Fibroblast of pulmonary artery (primary cell): ENCODE measurements around the gene NOS3.

Source experiments
- DNase-seq: peaks from one replicate; pipeline ENCODE4 v3.0.0-alpha.2; 2010; ENCODE audit warnings: low read depth
- H3K4me3 ChIP-seq: replicated peaks from 2 replicates; pipeline ENCODE4 v1.5.1; 2011; ENCODE audit warnings: low read depth, mild to moderate bottlenecking, control low read depth, low read length, moderate library complexity
- TF ChIP-seq, protein P1 (sequence below): IDR thresholded peaks from 2 replicates; pipeline ENCODE4 v1.5.1; 2011; ENCODE audit warnings: mild to moderate bottlenecking, control low read depth, low read length, inconsistent platforms; ENCODE audit errors: missing control alignments

Gene NOS3

DNA sequence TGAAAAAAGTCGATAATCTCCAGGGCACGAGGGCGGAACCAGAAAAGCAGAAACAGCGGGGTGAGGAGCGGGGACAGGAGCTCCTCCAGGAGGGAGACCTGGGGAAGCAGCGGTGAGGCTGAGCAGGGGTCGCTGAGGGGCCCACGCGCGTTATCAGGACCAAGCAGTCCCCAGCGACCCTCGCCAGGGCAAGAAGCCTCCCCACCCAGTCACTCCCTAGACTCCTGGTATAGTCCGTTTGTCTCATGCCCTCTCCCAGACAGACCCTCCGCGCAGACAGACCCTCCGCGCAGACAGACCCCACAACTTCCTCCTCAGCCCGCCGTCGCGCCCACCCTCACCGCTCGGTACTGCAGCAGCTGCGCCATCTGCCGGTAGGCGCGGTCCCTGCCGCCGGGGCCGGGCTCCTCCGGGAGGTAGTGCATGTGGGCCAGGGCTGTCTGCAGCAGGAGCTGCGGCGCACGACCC lies 27.2 kb downstream of the NOS3 start:
- H3K4me3 ChIP-seq, result no peak overlapping the region
- DNase-seq, result peak; percentile 51
- TF ChIP-seq, protein P1, sequence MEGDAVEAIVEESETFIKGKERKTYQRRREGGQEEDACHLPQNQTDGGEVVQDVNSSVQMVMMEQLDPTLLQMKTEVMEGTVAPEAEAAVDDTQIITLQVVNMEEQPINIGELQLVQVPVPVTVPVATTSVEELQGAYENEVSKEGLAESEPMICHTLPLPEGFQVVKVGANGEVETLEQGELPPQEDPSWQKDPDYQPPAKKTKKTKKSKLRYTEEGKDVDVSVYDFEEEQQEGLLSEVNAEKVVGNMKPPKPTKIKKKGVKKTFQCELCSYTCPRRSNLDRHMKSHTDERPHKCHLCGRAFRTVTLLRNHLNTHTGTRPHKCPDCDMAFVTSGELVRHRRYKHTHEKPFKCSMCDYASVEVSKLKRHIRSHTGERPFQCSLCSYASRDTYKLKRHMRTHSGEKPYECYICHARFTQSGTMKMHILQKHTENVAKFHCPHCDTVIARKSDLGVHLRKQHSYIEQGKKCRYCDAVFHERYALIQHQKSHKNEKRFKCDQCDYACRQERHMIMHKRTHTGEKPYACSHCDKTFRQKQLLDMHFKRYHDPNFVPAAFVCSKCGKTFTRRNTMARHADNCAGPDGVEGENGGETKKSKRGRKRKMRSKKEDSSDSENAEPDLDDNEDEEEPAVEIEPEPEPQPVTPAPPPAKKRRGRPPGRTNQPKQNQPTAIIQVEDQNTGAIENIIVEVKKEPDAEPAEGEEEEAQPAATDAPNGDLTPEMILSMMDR, result peak; percentile 84

DNA sequence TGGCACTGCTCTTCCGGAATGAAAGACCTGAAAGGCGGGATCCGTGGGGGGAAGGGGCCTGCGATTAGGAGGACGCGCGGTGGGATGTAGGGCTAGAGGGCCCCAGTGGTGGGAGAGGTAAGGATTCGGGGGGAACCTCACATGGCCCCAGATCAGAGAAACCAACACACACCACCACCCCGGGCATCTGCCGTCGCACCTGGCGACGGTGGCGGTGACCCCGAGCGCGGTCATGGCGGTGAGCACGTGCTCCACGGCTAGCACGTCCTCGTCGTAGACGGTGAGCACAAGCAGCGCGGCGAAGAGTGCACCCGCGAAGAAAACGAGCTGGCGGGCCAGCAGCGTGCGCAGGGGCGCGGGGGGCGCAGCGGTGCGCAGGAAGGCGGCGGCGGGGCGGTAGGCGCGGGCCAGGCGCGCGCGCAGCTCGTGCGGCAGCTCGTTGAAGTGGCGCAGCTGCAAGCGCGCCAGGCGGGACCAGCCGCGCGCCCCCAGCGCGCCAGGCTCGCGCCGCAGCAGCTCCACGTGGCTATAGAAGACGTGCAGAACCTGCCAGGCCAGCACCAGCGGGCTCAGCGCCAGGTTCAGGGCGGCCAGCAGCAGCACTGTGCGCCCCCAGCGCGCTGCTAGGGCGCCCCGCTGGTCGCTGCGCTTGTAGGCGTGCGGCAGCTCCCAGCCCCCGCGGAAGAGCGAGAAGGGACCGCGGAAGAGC lies 27.8 kb downstream of the NOS3 start:
- TF ChIP-seq, protein P1, result no peak
- DNase-seq, result no peak
- H3K4me3 ChIP-seq, result no peak overlapping the region

DNA sequence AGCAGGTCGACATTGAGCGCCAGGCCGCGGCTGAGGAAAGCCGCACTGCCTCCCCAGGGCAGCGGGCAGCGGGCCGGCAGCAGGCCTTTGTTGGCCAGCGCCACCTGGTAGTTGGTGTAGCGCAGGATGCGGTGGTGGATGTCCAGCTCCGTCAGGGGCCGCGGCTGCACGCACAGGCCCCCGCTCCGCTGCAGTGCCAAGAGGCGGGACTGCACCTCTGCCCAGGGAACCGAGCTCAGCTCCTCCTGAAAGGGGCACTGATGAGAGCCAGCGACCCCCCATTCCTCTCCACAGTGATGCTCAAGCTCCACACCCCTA lies 28.3 kb downstream of the NOS3 start:
- no peak for DNase-seq
- no peak overlapping the region for H3K4me3 ChIP-seq
- TF ChIP-seq, protein P1, result no peak

DNA sequence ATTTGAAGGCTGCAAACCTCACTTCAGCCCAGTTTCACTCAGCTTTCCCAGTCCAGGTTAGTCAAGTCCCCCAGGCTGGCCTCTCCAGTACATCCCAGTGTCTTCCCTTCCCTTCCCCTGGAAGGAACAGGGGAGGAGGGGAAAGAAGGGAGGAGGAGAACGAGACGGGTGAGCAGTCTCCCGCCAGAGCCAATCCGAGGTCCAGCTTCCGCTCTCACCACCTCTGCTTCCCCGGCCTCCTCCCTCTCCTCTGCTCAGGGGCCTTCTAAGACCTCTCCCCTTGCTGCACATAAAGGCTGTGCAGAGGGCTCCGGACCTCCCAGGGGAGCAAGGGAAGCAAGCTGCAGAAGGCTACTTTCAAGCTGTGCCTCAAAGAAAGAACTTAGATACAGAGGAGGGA lies 29.4 kb downstream of the NOS3 start:
- no peak overlapping the region for H3K4me3 ChIP-seq
- TF ChIP-seq, protein P1, result no peak
- no peak for DNase-seq

DNA sequence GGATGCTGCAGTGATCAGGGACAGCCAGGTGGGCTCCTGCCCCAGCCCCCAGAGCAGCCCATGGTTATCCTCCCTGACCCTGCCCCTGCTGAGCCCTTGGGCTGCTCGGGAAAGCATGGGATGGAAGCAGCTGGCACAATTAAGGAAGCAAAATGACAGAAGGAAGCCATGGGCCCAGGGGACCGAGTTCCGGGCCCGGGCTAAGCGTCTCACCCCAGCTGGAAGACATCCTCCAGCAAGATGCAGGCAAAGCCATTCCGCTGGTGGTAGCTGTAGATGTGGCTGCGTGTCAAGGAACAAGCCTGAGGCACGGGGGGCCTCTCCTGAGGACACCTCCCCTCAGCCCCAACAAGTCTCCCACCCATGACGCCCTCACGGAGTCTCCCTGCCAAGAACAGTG lies 32.4 kb downstream of the NOS3 start:
- DNase-seq, result no peak
- H3K4me3 ChIP-seq, result no peak overlapping the region
- TF ChIP-seq, protein P1, result no peak

DNA sequence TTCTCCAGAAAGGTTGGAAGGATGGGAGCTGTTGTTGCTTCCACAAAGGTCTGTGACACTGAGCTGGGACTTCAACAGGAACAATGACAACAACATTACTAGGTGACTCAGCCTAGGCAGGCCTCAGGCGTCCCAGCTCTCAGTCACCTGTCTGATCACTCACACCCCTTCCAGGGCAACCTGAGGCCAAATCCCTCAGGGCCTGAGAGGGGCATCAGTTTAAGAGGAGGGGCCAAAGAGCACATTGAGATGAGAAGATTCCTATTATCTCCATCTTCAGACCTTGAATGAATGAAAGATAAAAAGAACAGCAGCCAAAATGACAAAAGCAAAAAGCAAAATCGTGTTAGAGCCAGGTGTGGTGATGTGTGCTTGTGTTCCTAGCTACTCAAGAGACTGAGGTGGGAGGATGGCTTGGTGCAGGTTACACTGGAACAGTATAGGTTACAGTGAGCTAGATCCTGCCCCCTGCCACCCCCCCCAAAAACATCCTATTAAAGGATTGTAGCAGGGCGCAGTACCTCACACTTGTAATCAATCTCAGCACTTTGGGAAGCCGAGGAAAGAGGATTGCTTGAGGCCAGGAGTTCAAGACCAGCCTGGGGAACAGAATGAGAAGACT lies 33.7 kb downstream of the NOS3 start, which contains the start of gene ATG9B:
Gene ATG9B (minus strand): TSS at position 60 of the 622 bp plus-strand sequence. CDS start 71 bp downstream, outside the sequence.
- TF ChIP-seq, protein P1, result no peak
- no peak for DNase-seq
- H3K4me3 ChIP-seq, result no peak within 1 kb of the TSS
